ENCODE data around the gene PTPRD. TPM values are rescaled to one million over a fixed set of nuclear protein-coding genes. Genes with fewer than 3 reads are reported as not detected.

Gene PTPRD
- total RNA-seq, 4 donors from 2014 or later: 0.78 to 11.7 (median 1.6) TPM

- intact Hi-C loops (cut with DNase I; ENCODE audit: low total_unique reads): no loop called here
- Histone ChIP-seq H3K27ac (no peak overlapping the region), H3K4me3 (no peak overlapping the region), H3K4me1 (no peaks in the 10 kb centered on the region), H3K27me3 (no peaks in the 10 kb centered on the region), H3K9me3 (no peaks in the 10 kb centered on the region), H3K36me3 (no peaks in the 10 kb centered on the region)
- in situ Hi-C loops (cut with MboI; ENCODE audit: low sequenced_read_pairs in 4 of 4): loop anchor here in 1 of 4 donors (10.0 kb wide), 1 partner anchor 58 kb away; no protein-coding TSS in a partner anchor
- DNase-seq (no peak), ATAC-seq (no peak)
- no peak for TF ChIP-seq CTCF (IDR thresholded peaks at IDR 0.05 in 4 of 5, conservative IDR thresholded peaks at IDR 0.05 in 1 of 5)
- TF ChIP-seq POLR2A (IDR thresholded peaks at IDR 0.05): no peak
Observed at GRCh38 chr9:10232352-10232930, 380.4 kb downstream of the PTPRD start.

- ATAC-seq: no peak
- intact Hi-C loops (cut with DNase I; ENCODE audit: low total_unique reads) (no loop called here), in situ Hi-C loops (cut with MboI; ENCODE audit: low sequenced_read_pairs in 4 of 4) (loop anchor here in 1 of 4 donors (10.0 kb wide), 1 partner anchor 56 kb away; no protein-coding TSS in a partner anchor)
- no peak for TF ChIP-seq CTCF (IDR thresholded peaks at IDR 0.05 in 4 of 5, conservative IDR thresholded peaks at IDR 0.05 in 1 of 5)
- no peak for TF ChIP-seq POLR2A (IDR thresholded peaks at IDR 0.05)
- no peaks in the 10 kb centered on the region for H3K9me3 ChIP-seq
- no peaks in the 10 kb centered on the region for H3K4me1 ChIP-seq
- no peak overlapping the region for H3K27ac ChIP-seq
- H3K27me3 ChIP-seq: no peaks in the 10 kb centered on the region
- H3K4me3 ChIP-seq: no peak overlapping the region
- H3K36me3 ChIP-seq: no peaks in the 10 kb centered on the region
- DNase-seq: no peak
Observed at GRCh38 chr9:10230512-10230911, 382.3 kb downstream of the PTPRD start.

GRCh38 chr9:10228082-10228481 lies 384.7 kb downstream of the PTPRD start:
- Histone ChIP-seq H3K27ac (no peak overlapping the region), H3K4me3 (no peak overlapping the region), H3K4me1 (no peaks in the 10 kb centered on the region), H3K36me3 (no peaks in the 10 kb centered on the region), H3K27me3 (no peaks in the 10 kb centered on the region), H3K9me3 (no peaks in the 10 kb centered on the region)
- DNase-seq: no peak
- intact Hi-C loops (cut with DNase I; ENCODE audit: low total_unique reads) (no loop called here), in situ Hi-C loops (cut with MboI; ENCODE audit: low sequenced_read_pairs in 4 of 4) (no loop called here)
- ATAC-seq: no peak
- TF ChIP-seq CTCF (IDR thresholded peaks at IDR 0.05 in 4 of 5, conservative IDR thresholded peaks at IDR 0.05 in 1 of 5) (no peak), POLR2A (IDR thresholded peaks at IDR 0.05) (no peak)

GRCh38 chr9:10226996-10227395 lies 385.8 kb downstream of the PTPRD start:
- Histone ChIP-seq H3K36me3 (no peaks in the 10 kb centered on the region), H3K9me3 (no peaks in the 10 kb centered on the region), H3K27ac (no peak overlapping the region), H3K4me1 (no peaks in the 10 kb centered on the region), H3K4me3 (no peak overlapping the region), H3K27me3 (no peaks in the 10 kb centered on the region)
- in situ Hi-C loops (cut with MboI; ENCODE audit: low sequenced_read_pairs in 4 of 4): no loop called here
- TF ChIP-seq CTCF (IDR thresholded peaks at IDR 0.05 in 4 of 5, conservative IDR thresholded peaks at IDR 0.05 in 1 of 5) (no peak), POLR2A (IDR thresholded peaks at IDR 0.05) (no peak)
- ATAC-seq: no peak
- DNase-seq: no peak
- intact Hi-C loops (cut with DNase I; ENCODE audit: low total_unique reads): no loop called here

- Histone ChIP-seq H3K4me1 (no peaks in the 10 kb centered on the region), H3K27ac (no peak overlapping the region), H3K4me3 (no peak overlapping the region), H3K36me3 (no peaks in the 10 kb centered on the region), H3K27me3 (no peaks in the 10 kb centered on the region), H3K9me3 (no peaks in the 10 kb centered on the region)
- DNase-seq (no peak), ATAC-seq (no peak)
- intact Hi-C loops (cut with DNase I; ENCODE audit: low total_unique reads) (no loop called here), in situ Hi-C loops (cut with MboI; ENCODE audit: low sequenced_read_pairs in 4 of 4) (no loop called here)
- no peak for TF ChIP-seq CTCF (IDR thresholded peaks at IDR 0.05 in 4 of 5, conservative IDR thresholded peaks at IDR 0.05 in 1 of 5)
- no peak for TF ChIP-seq POLR2A (IDR thresholded peaks at IDR 0.05)
Observed at GRCh38 chr9:10212702-10213101, 400.1 kb downstream of the PTPRD start.
